Measurements from ENCODE around the gene TBC1D22A.

DNA sequence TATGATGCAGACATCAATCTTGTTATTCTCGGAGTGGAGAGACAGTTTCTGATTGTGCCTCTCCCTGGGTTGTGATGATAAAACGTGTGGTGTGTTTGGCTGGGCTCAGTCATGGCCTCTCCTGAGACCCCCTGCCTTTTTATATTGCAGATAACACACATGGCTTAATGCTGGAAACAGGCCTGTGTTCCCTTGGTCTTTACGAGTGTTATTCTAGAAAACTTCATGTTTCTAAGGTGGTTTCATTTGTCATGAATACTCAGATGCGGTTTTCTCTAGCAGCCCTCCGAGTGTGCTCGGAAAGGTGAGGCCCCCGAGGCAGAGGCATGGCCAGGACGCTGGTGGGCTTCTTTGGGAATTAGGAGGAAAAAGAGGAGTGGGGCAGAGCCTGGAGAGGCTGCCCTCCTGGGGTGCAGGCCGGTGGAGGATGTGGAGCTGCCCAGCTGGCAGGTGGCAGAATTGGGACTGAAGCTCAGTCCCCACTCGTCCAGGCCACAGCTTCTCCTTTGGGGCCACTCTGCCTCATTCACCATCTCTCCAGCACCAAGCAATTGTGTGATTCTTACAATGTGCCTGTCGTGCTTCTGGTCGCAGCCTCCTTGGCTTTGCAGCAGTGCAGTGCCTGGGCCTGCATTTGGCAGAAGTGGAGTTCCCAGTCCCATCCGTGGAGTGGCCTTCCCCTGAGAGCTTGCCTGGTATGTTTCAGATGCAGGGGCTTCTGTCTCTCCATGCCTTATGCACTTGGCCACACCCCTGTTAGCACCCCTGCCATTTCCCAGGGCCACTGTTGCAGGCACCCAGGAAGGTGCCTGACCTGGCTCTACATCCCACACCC is 309.6 kb downstream of the TBC1D22A start:
- TF ChIP-seq, protein P1, sequence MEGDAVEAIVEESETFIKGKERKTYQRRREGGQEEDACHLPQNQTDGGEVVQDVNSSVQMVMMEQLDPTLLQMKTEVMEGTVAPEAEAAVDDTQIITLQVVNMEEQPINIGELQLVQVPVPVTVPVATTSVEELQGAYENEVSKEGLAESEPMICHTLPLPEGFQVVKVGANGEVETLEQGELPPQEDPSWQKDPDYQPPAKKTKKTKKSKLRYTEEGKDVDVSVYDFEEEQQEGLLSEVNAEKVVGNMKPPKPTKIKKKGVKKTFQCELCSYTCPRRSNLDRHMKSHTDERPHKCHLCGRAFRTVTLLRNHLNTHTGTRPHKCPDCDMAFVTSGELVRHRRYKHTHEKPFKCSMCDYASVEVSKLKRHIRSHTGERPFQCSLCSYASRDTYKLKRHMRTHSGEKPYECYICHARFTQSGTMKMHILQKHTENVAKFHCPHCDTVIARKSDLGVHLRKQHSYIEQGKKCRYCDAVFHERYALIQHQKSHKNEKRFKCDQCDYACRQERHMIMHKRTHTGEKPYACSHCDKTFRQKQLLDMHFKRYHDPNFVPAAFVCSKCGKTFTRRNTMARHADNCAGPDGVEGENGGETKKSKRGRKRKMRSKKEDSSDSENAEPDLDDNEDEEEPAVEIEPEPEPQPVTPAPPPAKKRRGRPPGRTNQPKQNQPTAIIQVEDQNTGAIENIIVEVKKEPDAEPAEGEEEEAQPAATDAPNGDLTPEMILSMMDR (IDR thresholded peaks at IDR 0.05; ENCODE audit: poor library complexity, severe bottlenecking): no peak
- TF ChIP-seq POLR2AphosphoS5 (IDR thresholded peaks at IDR 0.05) (no peak), EP300 (conservative IDR thresholded peaks at IDR 0.05; ENCODE audit: poor library complexity, severe bottlenecking) (no peak), MXI1 (conservative IDR thresholded peaks at IDR 0.05; ENCODE audit: poor library complexity, severe bottlenecking) (no peak), RAD21 (conservative IDR thresholded peaks at IDR 0.05) (no peak), EZH2 (IDR thresholded peaks at IDR 0.05; ENCODE audit: borderline replicate concordance, insufficient read depth, low read length, poor library complexity, severe bottlenecking) (no peak), TAF1 (IDR thresholded peaks at IDR 0.05; ENCODE audit: low read depth) (no peak)
